Lung (tissue), 12 donors: ENCODE results near the gene PGA3. TPM values are rescaled to one million over a fixed set of nuclear protein-coding genes. Genes with fewer than 3 reads are reported as not detected.
A peak's percentile ranks its signal among the peaks of the same experiment; 100 is the strongest.
"Not testable (repeated sequence)": the region's sequence is repeated elsewhere in the genome, so short reads cannot be mapped to it uniquely, and the experiment has no call there.

Source experiments
- ATAC-seq: fragments of 200-7000 bp; cut with Tn5 transposase; one replicate; pipeline ENCODE4 v1.9.1; 2020; ENCODE audit warnings: moderate number of reproducible peaks; ENCODE audit not compliant: insufficient read depth, low FRiP score
- DNase-seq, 3 donors: peaks; one replicate each; pipeline ENCODE4 v3.0.0-alpha.2; 2013 to 2017
- H3K27ac ChIP-seq, 2 donors: one replicate each; pipeline ENCODE4 v1.5.1; 2013; ENCODE audit warnings: mild to moderate bottlenecking in 2 of 2, moderate library complexity in 2 of 2, control low read depth in 1 of 2, inconsistent platforms in 1 of 2, low read depth in 1 of 2, low read length in 1 of 2
- H3K27me3 ChIP-seq, 3 donors: one replicate each; pipeline ENCODE4 v1.5.1; 2013; ENCODE audit warnings: low read length in 2 of 3; ENCODE audit not compliant: control insufficient read depth in 3 of 3, insufficient read depth in 3 of 3
- H3K36me3 ChIP-seq, 4 donors: one replicate each; pipeline ENCODE4 v1.5.1; 2013; ENCODE audit warnings: low read length in 4 of 4, mild to moderate bottlenecking in 1 of 4, moderate library complexity in 1 of 4; ENCODE audit not compliant: control insufficient read depth in 4 of 4, insufficient read depth in 4 of 4
- H3K4me1 ChIP-seq, 5 donors: one replicate each; pipeline ENCODE4 v1.5.1; 2013; ENCODE audit warnings: low read length in 5 of 5, mild to moderate bottlenecking in 2 of 5, moderate library complexity in 1 of 5; ENCODE audit not compliant: control insufficient read depth in 5 of 5, insufficient read depth in 5 of 5
- H3K4me3 ChIP-seq: one replicate; pipeline ENCODE4 v1.5.1; 2013; ENCODE audit warnings: mild to moderate bottlenecking, control low read depth, moderate library complexity
- H3K9ac ChIP-seq, 2 donors: one replicate each; pipeline ENCODE4 v1.5.1; 2013; ENCODE audit warnings: low read length in 2 of 2, control low read depth in 1 of 2; ENCODE audit not compliant: insufficient read depth in 1 of 2
- H3K9me3 ChIP-seq, 4 donors: one replicate each; pipeline ENCODE4 v1.5.1; 2013; ENCODE audit warnings: low read length in 3 of 4, mild to moderate bottlenecking in 1 of 4, moderate library complexity in 1 of 4; ENCODE audit not compliant: control insufficient read depth in 4 of 4, insufficient read depth in 3 of 4
- CTCF ChIP-seq: IDR thresholded peaks from 2 replicates; pipeline ENCODE4 v1.5.1; 2012; ENCODE audit warnings: mild to moderate bottlenecking; ENCODE audit errors: control extremely low read depth, extremely low read depth
- WGBS, 2 donors: extraction: QIAGEN DNeasy Blood & Tissue Kit; methylation state at CpG; one replicate each; pipeline ENCODE4 v1.1.7; 2013; 5-methylcytosine and 5-hydroxymethylcytosine counted together
- polyA plus RNA-seq, 2 donors: library from polyadenylated mRNA; stranded (reverse); fragments of 200-250 nt; gene quantifications; one replicate each; pipeline ENCODE4 v1.2.1, GENCODE V29; 2013
- total RNA-seq, 2 donors: library from RNA; depleted of rRNA in 1 of 2; stranded (reverse); fragments of >200 nt in 1 of 2; gene quantifications; one replicate each; pipeline ENCODE4 v1.2.1, GENCODE V29; 2014 to 2021
- donor health status: control.
- donor health status: control.
- donor health status: Bipolar disorder and iron deficiency.
- donor health status: healthy.
- donor health status: DM: yes; HTN: yes; CAD: no.

PGA3 gene
- total and polyA plus RNA-seq, 4 donors, result 0.20 to 0.50 TPM; not detected in 2

GRCh38 chr11:61163021-61163420 lies 40.3 kb upstream of the PGA3 start:
- DNase-seq (no peak), ATAC-seq (no peak)
- TF ChIP-seq CTCF, result no peak
- H3K27ac ChIP-seq, result peak overlapping the region in 1 of 2 donors; percentile 63
- H3K4me1 ChIP-seq, result peaks cover 3 to 17% (median 4%) of the 10 kb centered on the region in 5 donors
- no peaks in the 10 kb centered on the region for H3K27me3 ChIP-seq
- 74 to 85% methylated on average over 4 of the region's 4 CpGs for WGBS, 2 donors
- no peak overlapping the region for H3K9ac ChIP-seq
- H3K36me3 ChIP-seq, result no peaks in the 10 kb centered on the region
- H3K9me3 ChIP-seq, result no peaks in the 10 kb centered on the region
- H3K4me3 ChIP-seq, result no peak overlapping the region

- no peak overlapping the region for H3K4me3 ChIP-seq
- ATAC-seq (no peak), DNase-seq (no peak)
- peak overlapping the region in 1 of 2 donors; percentile 89 for H3K27ac ChIP-seq
- H3K27me3 ChIP-seq, result no peaks in the 10 kb centered on the region
- no peak for TF ChIP-seq CTCF
- 55 to 65% methylated on average over 13 of the region's 13 CpGs for WGBS, 2 donors
- no peaks in the 10 kb centered on the region for H3K36me3 ChIP-seq
- no peaks in the 10 kb centered on the region for H3K9me3 ChIP-seq
- peaks cover 3 to 17% (median 4%) of the 10 kb centered on the region in 5 donors for H3K4me1 ChIP-seq
- H3K9ac ChIP-seq, result no peak overlapping the region
Observed at GRCh38 chr11:61163714-61164605, 39.4 kb upstream of the PGA3 start.

GRCh38 chr11:61164606-61165424 lies 38.5 kb upstream of the PGA3 start:
- 57 to 73% methylated on average over 13 of the region's 13 CpGs for WGBS, 2 donors
- Histone ChIP-seq H3K9ac (peak overlapping the region in 1 of 2 donors; percentile 10), H3K27ac (peak overlapping the region in 1 of 2 donors; percentile 70), H3K4me1 (peaks cover 3 to 17% (median 4%) of the 10 kb centered on the region in 5 donors), H3K36me3 (no peaks in the 10 kb centered on the region), H3K27me3 (no peaks in the 10 kb centered on the region), H3K4me3 (no peak overlapping the region), H3K9me3 (no peaks in the 10 kb centered on the region)
- ATAC-seq, result no peak
- DNase-seq, result no peak
- no peak for TF ChIP-seq CTCF

- peaks cover 0 to 12% (median 3%) of the 10 kb centered on the region in 5 donors for H3K4me1 ChIP-seq
- H3K9ac ChIP-seq, H3K9me3 ChIP-seq, DNase-seq, ATAC-seq, H3K27ac ChIP-seq, H3K36me3 ChIP-seq, H3K4me3 ChIP-seq, H3K27me3 ChIP-seq: not testable (repeated sequence)
- WGBS, 2 donors, result 38 to 65% methylated on average over 2 to 3 of the region's 7 CpGs
Observed at GRCh38 chr11:61165785-61166184, 37.5 kb upstream of the PGA3 start.

- 85 to 94% methylated on average over 16 to 26 of the region's 31 CpGs for WGBS, 2 donors
- not testable (repeated sequence) for DNase-seq
Observed at GRCh38 chr11:61166331-61166730, 37.0 kb upstream of the PGA3 start.

More at GRCh38 chr11:61166331-61166730, 37.0 kb upstream of the PGA3 start:
- ATAC-seq, H3K9ac ChIP-seq, H3K27me3 ChIP-seq, H3K27ac ChIP-seq, H3K9me3 ChIP-seq, H3K36me3 ChIP-seq, H3K4me3 ChIP-seq: not testable (repeated sequence)
- peaks cover 0 to 11% (median 3%) of the 10 kb centered on the region in 5 donors for H3K4me1 ChIP-seq
